ENCODE measurements around the gene SMIM35.

DNA sequence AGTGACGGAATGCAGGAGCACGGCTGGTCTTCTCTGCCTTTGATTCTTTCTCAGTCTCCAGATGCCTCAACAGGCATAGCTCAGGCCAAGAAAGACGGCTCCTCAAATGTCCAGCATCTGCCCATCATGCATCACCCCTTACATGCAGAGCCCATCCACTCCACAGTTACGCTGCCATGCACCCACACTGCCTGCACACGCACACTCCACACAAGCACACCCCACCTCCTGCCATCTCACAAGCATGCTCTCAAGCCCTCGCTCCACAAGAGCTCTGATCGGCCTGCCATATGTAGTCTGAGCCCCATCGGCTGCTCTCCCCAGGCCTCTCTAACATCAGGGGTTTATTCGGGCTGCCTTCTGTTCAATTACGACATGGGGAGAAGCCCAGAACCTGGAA lies 47.1 kb upstream of the SMIM35 start:
- TF ChIP-seq CTCF (IDR thresholded peaks at IDR 0.05) (no peak), POLR2AphosphoS5 (IDR thresholded peaks at IDR 0.05) (no peak), POLR2A (IDR thresholded peaks at IDR 0.05) (no peak)

All from breast epithelium (tissue), 3 donors.